GM12892 (cell line): Measurements from ENCODE around the gene DPYD.

ENCODE experiments used
- POLR2A ChIP-seq: IDR thresholded peaks from 2 replicates; pipeline ENCODE4 v1.6.1; 2011; ENCODE audit warnings: low read depth, low read length, control low read depth
- POLR2AphosphoS5 ChIP-seq: IDR thresholded peaks from 2 replicates; pipeline ENCODE4 v1.6.1; 2011; ENCODE audit warnings: low read depth, low read length, control low read depth

DNA sequence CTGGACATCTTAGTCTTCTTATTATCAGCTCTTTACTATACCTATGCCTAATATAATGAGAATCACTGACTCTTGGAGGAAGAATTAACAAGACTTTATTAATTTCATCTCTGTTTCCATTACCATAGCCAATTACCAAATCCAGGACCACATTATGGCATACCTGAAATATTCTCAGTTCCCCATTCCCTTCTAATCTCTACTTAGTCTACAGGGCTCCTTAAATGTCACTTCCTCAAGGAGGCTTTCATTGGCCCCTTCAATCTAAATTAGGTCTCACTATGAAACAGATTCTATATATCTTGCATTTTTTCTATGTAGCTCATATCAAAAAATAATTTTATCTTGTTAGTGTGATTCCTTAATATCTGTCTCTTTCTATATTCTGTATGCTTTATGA, 828.0 kb downstream of the DPYD start:
- TF ChIP-seq POLR2A (no peak), POLR2AphosphoS5 (no peak)
